ENCODE measurements around the gene MGAT5B.

DNA sequence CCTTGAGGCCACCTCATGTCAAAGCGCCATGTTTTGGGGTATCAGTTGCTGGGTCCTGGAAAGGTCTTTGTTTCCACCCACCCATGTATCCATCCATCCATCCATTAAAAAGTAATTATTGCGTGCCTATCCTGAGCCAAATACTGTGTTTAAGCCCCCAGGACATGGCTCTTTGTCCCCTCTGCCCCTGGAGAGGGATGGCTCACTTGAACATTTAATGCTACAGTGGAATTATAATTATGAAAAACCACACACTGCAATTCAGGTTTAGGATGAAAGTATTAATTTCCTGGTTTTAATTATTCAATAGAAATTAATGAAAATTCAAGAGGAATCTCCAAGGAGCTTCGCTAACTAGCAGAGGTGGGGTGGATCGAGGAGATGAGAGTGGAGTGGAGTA lies 97.8 kb downstream of the MGAT5B start:
- TF ChIP-seq, protein P1, sequence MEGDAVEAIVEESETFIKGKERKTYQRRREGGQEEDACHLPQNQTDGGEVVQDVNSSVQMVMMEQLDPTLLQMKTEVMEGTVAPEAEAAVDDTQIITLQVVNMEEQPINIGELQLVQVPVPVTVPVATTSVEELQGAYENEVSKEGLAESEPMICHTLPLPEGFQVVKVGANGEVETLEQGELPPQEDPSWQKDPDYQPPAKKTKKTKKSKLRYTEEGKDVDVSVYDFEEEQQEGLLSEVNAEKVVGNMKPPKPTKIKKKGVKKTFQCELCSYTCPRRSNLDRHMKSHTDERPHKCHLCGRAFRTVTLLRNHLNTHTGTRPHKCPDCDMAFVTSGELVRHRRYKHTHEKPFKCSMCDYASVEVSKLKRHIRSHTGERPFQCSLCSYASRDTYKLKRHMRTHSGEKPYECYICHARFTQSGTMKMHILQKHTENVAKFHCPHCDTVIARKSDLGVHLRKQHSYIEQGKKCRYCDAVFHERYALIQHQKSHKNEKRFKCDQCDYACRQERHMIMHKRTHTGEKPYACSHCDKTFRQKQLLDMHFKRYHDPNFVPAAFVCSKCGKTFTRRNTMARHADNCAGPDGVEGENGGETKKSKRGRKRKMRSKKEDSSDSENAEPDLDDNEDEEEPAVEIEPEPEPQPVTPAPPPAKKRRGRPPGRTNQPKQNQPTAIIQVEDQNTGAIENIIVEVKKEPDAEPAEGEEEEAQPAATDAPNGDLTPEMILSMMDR (IDR thresholded peaks at IDR 0.05): no peak
- no peak for TF ChIP-seq EZH2 (IDR thresholded peaks at IDR 0.05)
